Naive thymus-derived CD8-positive, alpha-beta T cell (primary cell): ENCODE data around the gene CAMTA1. TPM values are rescaled to one million over a fixed set of nuclear protein-coding genes. Genes with fewer than 3 reads are reported as not detected.

Experiments used
- ATAC-seq, 2 donors: fragments of 150-1000 bp; cut with Tn5 transposase in 1 of 2; sonication (Bioruptor Pico), chemical (Tn5 transposase) in 1 of 2; 1 replicate in 1 of 2; 2 replicates in 1 of 2; pipeline ENCODE4 v1.10.0; 2021; ENCODE audit warnings: mild to moderate bottlenecking in 2 of 2, moderate library complexity in 2 of 2
- POLR2A ChIA-PET: fragments of 350-600 bp; sonication (Branson Sonifier 250); formaldehyde crosslinking; loops from one replicate; lab custom pipeline; 2021; ENCODE audit warnings: antibody characterized with exemption; lab: Charles Lee
- DNase-seq, 10 donors: peaks; one replicate each; pipeline versions ENCODE4 v3.0.0 to v3.0.0-alpha.2; 2020 to 2022
- H3K27ac Mint-ChIP-seq, 10 donors: one replicate each; pipeline ENCODE4 v1.8.0; 2020 to 2022; ENCODE audit warnings: mild to moderate bottlenecking in 10 of 10, mixed read lengths in 10 of 10, moderate library complexity in 4 of 10, inconsistent platforms in 1 of 10
- H3K27me3 Mint-ChIP-seq, 5 donors: one replicate each; pipeline ENCODE4 v1.8.0; 2021 to 2022; ENCODE audit warnings: mixed read lengths in 5 of 5
- H3K36me3 Mint-ChIP-seq, 3 donors: one replicate each; pipeline ENCODE4 v1.8.0; 2020 to 2022; ENCODE audit warnings: mixed read lengths in 3 of 3, mild to moderate bottlenecking in 2 of 3, inconsistent platforms in 1 of 3
- H3K4me1 Mint-ChIP-seq, 4 donors: one replicate each; pipeline ENCODE4 v1.8.0; 2021 to 2022; ENCODE audit warnings: mixed read lengths in 4 of 4
- H3K4me3 Mint-ChIP-seq, 10 donors: one replicate each; pipeline ENCODE4 v1.8.0; 2020 to 2022; ENCODE audit warnings: mild to moderate bottlenecking in 10 of 10, mixed read lengths in 10 of 10, moderate library complexity in 6 of 10, inconsistent platforms in 1 of 10
- H3K9me3 Mint-ChIP-seq, 9 donors: one replicate each; pipeline ENCODE4 v1.8.0; 2020 to 2022; ENCODE audit warnings: mixed read lengths in 9 of 9, mild to moderate bottlenecking in 3 of 9, inconsistent platforms in 1 of 9, moderate library complexity in 1 of 9
- polyA plus RNA-seq, 3 donors: library from polyadenylated mRNA; unstranded; fragments of 300-500 nt; fragmentation: Illumina TruSeq; gene quantifications; one replicate each; pipeline ENCODE4 v1.2.3, GENCODE V29; 2021
- total RNA-seq, 8 experiments: library from RNA in 2 of 8; stranded (reverse) in 2 of 8; gene quantifications; one replicate each; pipeline ENCODE4 v1.2.3 and lab custom pipeline; 2021 to 2026

Gene CAMTA1
- total and polyA plus RNA-seq, 5 experiments from 2014 or later: 32.6 to 78.3 (median 47.3) TPM

DNA sequence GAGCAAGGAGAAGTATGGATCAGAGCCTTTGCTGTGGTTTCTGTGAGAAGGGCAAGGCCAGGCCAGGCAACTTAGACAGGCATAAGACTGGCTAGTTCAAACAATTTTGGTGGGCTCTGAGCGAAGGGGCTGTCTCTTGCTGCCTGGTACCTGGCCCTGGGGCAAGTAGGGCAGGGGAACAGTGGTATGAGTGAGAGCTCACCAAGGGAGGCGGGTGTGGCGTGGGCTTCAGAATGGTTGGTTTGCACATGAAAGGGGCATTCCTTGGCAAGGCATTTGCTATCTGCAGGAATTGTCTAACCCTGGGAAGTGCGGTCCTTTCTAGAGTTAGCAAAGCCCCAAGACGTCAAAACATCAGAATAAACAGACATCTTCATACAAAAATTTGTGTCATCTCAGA, 210.5 kb downstream of the CAMTA1 start:
- DNase-seq: no peak
- Mint-ChIP-seq H3K36me3 (peaks cover 0 to 3% (median 0%) of the 10 kb centered on the region in 3 donors), H3K4me1 (peaks cover 0 to 5% (median 4%) of the 10 kb centered on the region in 4 donors), H3K9me3 (peaks cover 0 to 13% (median 2%) of the 10 kb centered on the region in 9 donors), H3K27me3 (peaks cover 0 to 15% (median 2%) of the 10 kb centered on the region in 5 donors), H3K27ac (no peak overlapping the region), H3K4me3 (no peak overlapping the region)
- no peak for ATAC-seq
- POLR2A ChIA-PET: no interaction called here

DNA sequence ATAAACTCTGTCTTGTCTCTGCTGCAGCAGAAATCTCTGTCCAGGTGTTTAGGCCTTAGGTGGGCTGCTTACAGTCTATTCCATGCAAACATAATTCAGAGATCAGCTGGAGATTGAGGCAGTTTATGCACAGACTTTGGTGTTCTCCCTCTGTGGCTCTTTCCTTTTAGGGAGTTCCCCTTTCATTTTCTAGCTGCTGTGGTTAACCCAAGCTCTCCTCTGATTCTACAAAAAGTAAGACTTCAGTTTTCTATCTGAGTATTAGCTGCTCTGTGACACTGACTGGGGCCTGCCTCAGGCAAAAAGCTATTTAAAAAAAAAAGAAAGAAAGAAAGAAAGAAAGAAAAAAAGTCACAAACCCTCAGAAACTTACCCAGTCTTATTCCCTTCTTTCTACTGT, 211.1 kb downstream of the CAMTA1 start:
- peak in 1 of 10 donors; percentile 18 for DNase-seq
- Mint-ChIP-seq H3K9me3 (peaks cover 0 to 13% (median 2%) of the 10 kb centered on the region in 9 donors), H3K4me3 (no peak overlapping the region), H3K36me3 (peaks cover 0 to 3% (median 0%) of the 10 kb centered on the region in 3 donors), H3K27me3 (peaks cover 0 to 15% (median under 1%) of the 10 kb centered on the region in 5 donors), H3K4me1 (peaks cover 0 to 5% (median 4%) of the 10 kb centered on the region in 4 donors), H3K27ac (no peak overlapping the region)
- ATAC-seq: peak in 1 of 2 donors; percentile 58
- POLR2A ChIA-PET: no interaction called here

DNA sequence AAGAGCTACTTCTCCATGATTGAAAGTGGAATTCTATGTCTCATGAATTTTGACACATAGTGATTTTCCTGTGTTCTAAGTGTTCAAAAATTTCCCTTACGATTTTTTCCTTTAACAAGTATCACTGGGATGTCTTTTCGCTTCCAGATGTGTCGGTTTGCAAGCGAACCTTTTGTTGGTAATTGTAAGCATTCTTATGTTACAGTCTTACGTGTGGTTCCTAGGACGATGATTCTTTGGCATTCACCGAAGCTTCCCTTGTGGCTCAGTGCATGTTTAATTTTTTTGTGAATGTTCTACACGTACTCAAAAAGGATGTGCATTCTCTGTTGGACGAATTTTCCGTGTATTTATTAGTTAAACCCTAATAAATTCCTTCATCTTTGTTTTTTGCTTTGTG, 211.6 kb downstream of the CAMTA1 start:
- Mint-ChIP-seq H3K4me3 (no peak overlapping the region), H3K36me3 (peaks cover 0 to 3% (median 0%) of the 10 kb centered on the region in 3 donors), H3K27ac (no peak overlapping the region), H3K9me3 (peaks cover 0 to 13% (median 2%) of the 10 kb centered on the region in 9 donors), H3K4me1 (peaks cover 0 to 5% (median 4%) of the 10 kb centered on the region in 4 donors), H3K27me3 (peaks cover 0 to 15% (median 0%) of the 10 kb centered on the region in 5 donors)
- ATAC-seq: no peak
- POLR2A ChIA-PET: no interaction called here
- DNase-seq: no peak

DNA sequence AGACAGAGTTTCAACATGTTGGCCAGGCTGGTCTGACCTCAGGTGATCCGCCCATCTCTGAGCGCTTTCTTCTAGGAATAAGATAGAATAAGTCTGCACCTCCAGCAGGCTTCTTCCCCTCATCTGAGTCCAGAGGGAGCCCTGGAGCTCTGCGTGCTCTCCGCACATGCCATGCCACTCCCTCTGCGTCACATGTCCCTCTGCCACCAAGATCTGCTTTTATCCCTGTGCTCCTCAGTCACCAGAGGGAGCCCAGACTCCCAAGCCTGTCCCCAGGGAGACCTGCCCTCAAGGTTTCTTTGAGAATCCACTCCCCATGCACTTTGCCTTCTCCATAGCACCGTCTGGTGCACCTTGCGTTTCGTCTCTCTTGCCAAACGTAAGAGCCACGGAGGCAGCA, 213.0 kb downstream of the CAMTA1 start:
- POLR2A ChIA-PET: no interaction called here
- Mint-ChIP-seq H3K4me3 (no peak overlapping the region), H3K4me1 (peaks cover 0 to 5% (median 4%) of the 10 kb centered on the region in 4 donors), H3K27ac (no peak overlapping the region), H3K27me3 (peaks cover 0 to 5% (median 0%) of the 10 kb centered on the region in 5 donors), H3K36me3 (peaks cover 0 to 3% (median 0%) of the 10 kb centered on the region in 3 donors), H3K9me3 (peaks cover 0 to 13% (median 0%) of the 10 kb centered on the region in 9 donors)
- ATAC-seq: no peak
- DNase-seq: no peak

DNA sequence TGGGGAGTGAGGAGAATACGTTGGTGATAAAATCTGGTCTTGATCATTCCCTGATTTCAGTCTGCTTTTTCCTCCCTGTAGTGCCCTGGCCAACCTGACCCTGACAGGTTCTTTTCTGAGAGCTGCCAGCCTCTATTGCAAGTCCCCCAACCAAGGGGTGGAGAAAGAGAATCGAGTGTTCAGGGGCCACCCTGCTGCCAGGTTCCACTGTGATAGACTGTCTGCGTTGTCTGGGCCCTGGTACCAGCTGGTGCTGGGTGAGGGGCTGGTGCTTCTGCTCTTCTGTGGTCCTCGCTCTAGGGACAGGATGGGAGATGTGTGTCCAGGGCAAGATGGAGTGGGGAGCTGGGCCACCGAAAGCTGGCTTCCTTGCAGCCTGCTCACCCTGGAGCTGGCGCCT, 214.6 kb downstream of the CAMTA1 start:
- Mint-ChIP-seq H3K27ac (no peak overlapping the region), H3K4me3 (no peak overlapping the region), H3K4me1 (peaks cover 0 to 5% (median 4%) of the 10 kb centered on the region in 4 donors), H3K36me3 (no peaks in the 10 kb centered on the region), H3K9me3 (peaks cover 0 to 2% (median 0%) of the 10 kb centered on the region in 9 donors), H3K27me3 (peaks cover 0 to 5% (median 0%) of the 10 kb centered on the region in 5 donors)
- POLR2A ChIA-PET: no interaction called here
- ATAC-seq (no peak), DNase-seq (no peak)

DNA sequence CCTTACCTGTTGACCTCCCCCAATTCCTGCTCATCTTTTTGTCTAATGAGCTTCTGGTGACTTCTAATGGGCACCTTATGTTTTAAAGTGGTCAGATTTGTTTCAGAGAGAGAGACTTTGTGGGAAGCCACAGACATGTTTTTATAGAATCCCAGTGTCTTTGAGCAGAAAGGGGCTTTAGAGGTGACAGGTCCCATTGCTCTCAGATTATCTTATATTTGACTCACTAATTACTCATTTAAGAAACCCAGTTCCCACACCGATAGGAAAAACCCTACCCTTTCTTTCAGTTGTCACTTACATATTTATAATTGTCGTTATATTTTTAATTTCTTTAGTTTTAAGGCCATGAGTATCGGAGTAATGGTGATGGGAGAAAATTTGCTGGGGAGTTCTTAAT, 215.5 kb downstream of the CAMTA1 start:
- H3K27me3 Mint-ChIP-seq: peaks cover 0 to 2% (median 0%) of the 10 kb centered on the region in 5 donors
- no peaks in the 10 kb centered on the region for H3K9me3 Mint-ChIP-seq
- H3K27ac Mint-ChIP-seq: no peak overlapping the region
- H3K36me3 Mint-ChIP-seq: no peaks in the 10 kb centered on the region
- H3K4me1 Mint-ChIP-seq: peaks cover 0 to 5% (median 4%) of the 10 kb centered on the region in 4 donors
- H3K4me3 Mint-ChIP-seq: no peak overlapping the region
- no peak for ATAC-seq
- no peak for DNase-seq
- POLR2A ChIA-PET: no interaction called here

DNA sequence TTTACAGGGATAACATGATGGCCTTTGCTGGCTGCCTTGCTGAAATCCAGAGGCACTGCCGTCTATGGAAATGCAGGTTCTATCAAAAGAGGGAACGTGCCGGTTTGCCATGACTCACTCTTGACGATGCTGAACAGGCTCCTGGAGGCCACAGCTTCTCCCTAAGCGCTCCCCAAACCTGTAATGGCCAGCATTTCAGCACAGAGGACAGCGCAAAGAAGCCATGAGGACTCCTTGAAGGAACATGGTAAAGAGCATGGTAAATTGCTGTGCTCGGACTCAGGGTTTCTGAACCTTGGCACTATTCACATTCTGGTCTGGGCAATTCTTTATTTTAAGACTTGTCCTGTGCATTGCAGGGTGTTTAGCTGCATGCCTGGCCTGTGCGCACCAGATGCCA, 217.5 kb downstream of the CAMTA1 start:
- Mint-ChIP-seq H3K4me1 (peaks cover 0 to 4% (median 0%) of the 10 kb centered on the region in 4 donors), H3K27me3 (peaks cover 0 to 2% (median 0%) of the 10 kb centered on the region in 5 donors), H3K4me3 (no peak overlapping the region), H3K36me3 (no peaks in the 10 kb centered on the region), H3K9me3 (no peaks in the 10 kb centered on the region), H3K27ac (no peak overlapping the region)
- ATAC-seq: no peak
- DNase-seq: no peak
- POLR2A ChIA-PET: no interaction called here

DNA sequence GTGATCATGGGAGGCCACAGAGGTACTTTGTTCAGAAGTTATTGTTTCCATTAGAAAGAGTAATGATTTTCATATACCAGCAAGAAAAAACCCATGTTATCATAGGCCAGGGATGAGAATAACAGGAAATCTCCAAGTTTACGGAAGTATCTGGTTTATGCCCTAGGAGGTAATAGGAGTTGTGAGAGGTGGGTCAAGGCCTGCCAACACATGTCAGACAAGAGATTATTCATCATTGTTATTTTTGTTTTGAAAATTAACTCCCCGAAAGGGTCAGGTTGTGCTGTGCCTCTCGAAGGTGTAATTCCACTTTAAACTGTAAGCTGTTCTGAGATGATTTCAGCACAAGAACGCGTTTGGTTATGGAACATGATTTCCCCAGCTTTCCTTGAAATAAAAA, 218.4 kb downstream of the CAMTA1 start:
- Mint-ChIP-seq H3K9me3 (no peaks in the 10 kb centered on the region), H3K4me1 (peaks cover 0 to 2% (median 0%) of the 10 kb centered on the region in 4 donors), H3K27me3 (peaks cover 0 to 2% (median 0%) of the 10 kb centered on the region in 5 donors), H3K36me3 (no peaks in the 10 kb centered on the region), H3K27ac (no peak overlapping the region), H3K4me3 (no peak overlapping the region)
- POLR2A ChIA-PET: no interaction called here
- ATAC-seq (no peak), DNase-seq (no peak)

DNA sequence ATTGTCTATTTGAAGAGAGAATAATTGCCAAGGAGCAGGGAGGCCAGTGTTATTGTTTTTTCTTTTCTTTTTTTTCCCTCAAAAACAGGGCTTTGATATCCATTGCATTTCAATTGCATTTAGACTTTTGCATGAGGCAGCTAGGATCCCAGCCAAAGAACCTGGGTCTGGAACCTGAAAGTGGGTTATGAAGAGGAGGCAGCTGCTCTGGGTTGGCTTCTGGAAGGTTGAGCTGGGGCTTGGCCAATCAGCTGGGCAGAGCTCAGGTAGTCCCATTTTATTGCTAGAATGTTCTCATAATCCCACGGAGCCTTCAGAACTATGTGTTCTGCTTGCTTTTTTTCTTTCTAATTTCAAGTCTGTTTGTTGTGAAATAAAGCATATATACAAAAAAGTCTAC, 218.9 kb downstream of the CAMTA1 start:
- POLR2A ChIA-PET: no interaction called here
- H3K36me3 Mint-ChIP-seq: no peaks in the 10 kb centered on the region
- no peaks in the 10 kb centered on the region for H3K4me1 Mint-ChIP-seq
- no peak overlapping the region for H3K4me3 Mint-ChIP-seq
- H3K27ac Mint-ChIP-seq: no peak overlapping the region
- ATAC-seq (no peak), DNase-seq (no peak)
- H3K9me3 Mint-ChIP-seq: no peaks in the 10 kb centered on the region
- peaks cover 0 to 2% (median 0%) of the 10 kb centered on the region in 5 donors for H3K27me3 Mint-ChIP-seq

DNA sequence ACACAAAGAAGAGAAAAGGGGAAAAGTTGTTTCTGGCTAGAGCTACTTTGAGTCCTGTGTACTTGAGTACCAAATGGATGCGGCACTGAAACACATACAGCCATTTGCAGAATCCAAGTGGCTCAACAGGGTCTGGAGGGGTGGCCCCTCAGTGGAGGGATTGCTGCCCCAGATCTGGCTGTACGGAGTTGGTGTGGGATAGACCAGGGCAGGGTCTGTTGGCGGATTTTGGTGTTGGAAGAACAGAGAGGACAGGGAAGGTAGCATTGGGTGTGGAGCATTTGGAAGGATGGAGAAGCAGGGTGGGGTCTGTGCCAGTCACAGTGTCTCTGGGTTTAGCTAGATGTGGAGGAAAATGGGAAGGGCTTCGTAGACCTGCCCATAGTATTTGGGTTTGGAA, 220.5 kb downstream of the CAMTA1 start:
- Mint-ChIP-seq H3K36me3 (no peaks in the 10 kb centered on the region), H3K27ac (no peak overlapping the region), H3K4me3 (no peak overlapping the region), H3K4me1 (no peaks in the 10 kb centered on the region), H3K27me3 (peaks cover 0 to 2% (median 0%) of the 10 kb centered on the region in 5 donors), H3K9me3 (no peaks in the 10 kb centered on the region)
- DNase-seq: no peak
- ATAC-seq: no peak
- POLR2A ChIA-PET: no interaction called here

DNA sequence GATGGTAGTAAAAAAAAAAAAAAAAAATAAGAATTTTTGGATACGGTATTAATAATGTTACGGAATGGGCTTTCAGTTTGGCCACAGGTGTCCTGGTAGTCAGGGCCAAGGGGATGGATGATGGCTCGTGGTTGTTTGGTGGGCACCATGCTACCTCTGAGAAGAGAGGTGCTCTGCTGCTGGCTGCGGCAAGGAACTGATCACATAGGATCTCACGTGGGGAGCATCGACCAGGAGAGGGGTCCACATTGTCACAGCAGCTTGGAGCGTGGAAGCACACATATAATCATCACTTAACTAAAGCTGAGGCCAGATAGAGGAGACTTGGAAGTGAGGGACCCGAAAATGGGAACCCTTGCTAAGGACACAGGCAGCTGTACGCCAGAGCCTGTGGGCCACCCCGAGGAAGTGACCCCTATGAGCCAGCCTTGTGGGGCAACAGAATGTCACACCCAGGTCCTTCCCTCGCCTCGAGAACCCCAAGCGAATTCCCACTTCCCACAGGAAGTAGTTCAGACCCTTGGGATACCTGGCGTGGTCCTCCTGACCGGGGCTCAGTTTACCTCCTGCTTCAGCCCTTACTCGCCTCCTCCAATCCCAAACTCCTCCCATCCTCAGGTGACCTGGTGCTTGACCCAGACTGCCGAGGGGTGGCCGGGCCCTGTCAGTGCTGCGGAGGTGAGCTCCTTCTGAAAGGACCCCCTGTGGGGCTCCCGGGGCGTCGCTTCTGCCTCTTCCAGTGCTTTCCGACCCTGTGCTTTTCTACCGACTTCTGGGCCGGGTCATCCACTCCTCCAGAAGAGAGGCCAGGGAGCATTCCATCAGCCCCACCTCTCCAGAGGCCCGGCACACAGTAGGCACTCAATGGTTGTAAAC, 222.0 kb downstream of the CAMTA1 start:
- H3K36me3 Mint-ChIP-seq: no peaks in the 10 kb centered on the region
- no peak overlapping the region for H3K4me3 Mint-ChIP-seq
- POLR2A ChIA-PET: no interaction called here
- peaks cover 0 to 4% (median 0%) of the 10 kb centered on the region in 4 donors for H3K4me1 Mint-ChIP-seq
- no peaks in the 10 kb centered on the region for H3K9me3 Mint-ChIP-seq
- DNase-seq (no peak), ATAC-seq (no peak)
- no peak overlapping the region for H3K27ac Mint-ChIP-seq
- H3K27me3 Mint-ChIP-seq: peaks cover 0 to 9% (median under 1%) of the 10 kb centered on the region in 5 donors

DNA sequence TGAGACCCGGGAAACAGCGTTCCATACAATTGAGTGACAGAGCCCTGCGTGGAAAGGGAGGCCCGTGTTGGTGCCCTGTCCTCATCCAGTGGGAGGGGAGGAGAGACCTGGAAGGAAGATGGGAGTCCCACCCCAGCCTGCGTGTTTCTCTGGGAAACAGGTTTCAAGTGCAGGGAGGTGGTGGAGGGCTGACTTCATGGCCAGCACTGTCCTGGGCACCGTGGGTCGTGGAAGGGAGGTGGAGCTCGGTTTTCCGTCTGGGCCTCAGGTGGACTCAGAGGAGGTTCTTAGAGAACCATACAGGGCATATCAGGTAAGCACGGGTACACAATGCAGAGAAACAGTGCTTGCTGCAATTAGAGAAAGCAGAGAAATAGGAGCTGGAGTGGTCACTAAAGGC, 222.6 kb downstream of the CAMTA1 start:
- no peak for ATAC-seq
- Mint-ChIP-seq H3K27me3 (peaks cover 0 to 14% (median 2%) of the 10 kb centered on the region in 5 donors), H3K4me1 (peaks cover 0 to 4% (median 0%) of the 10 kb centered on the region in 4 donors), H3K4me3 (no peak overlapping the region), H3K27ac (no peak overlapping the region), H3K9me3 (no peaks in the 10 kb centered on the region), H3K36me3 (no peaks in the 10 kb centered on the region)
- POLR2A ChIA-PET: no interaction called here
- no peak for DNase-seq

DNA sequence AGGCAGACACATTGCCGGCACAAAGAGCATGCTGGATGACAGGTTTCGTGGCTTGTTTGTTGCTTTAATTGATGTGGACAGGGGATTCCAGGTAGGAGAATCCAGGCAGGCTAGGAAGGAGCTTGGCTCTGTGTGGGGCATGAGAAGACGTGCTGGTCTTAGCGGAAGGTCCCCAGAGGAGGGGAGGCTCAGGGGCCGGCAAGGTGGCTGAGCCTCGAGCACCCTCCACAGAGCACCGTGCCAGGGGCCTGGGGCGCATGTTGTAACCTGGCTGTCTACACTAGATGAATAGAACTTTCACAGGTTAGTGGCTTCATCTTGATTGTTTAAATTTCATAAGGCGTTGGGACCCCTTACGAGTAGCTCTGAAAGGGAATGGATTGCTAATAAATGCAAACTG, 223.1 kb downstream of the CAMTA1 start:
- H3K36me3 Mint-ChIP-seq: no peaks in the 10 kb centered on the region
- H3K27ac Mint-ChIP-seq: no peak overlapping the region
- no peak overlapping the region for H3K4me3 Mint-ChIP-seq
- POLR2A ChIA-PET: no interaction called here
- no peak for DNase-seq
- H3K9me3 Mint-ChIP-seq: no peaks in the 10 kb centered on the region
- ATAC-seq: no peak
- H3K27me3 Mint-ChIP-seq: peaks cover 0 to 14% (median 2%) of the 10 kb centered on the region in 5 donors
- H3K4me1 Mint-ChIP-seq: peaks cover 0 to 4% (median 0%) of the 10 kb centered on the region in 4 donors
